SH-SY5Y (cell line): Measurements from ENCODE around the gene DOK4.

Source experiments
- GATA2 ChIP-seq: IDR thresholded peaks from 2 replicates; pipeline ENCODE4 v1.6.1; 2011; ENCODE audit warnings: mild to moderate bottlenecking, low read depth, low read length
- GATA3 ChIP-seq: IDR thresholded peaks from 2 replicates; pipeline ENCODE4 v1.6.1; 2011; ENCODE audit warnings: low read depth, mild to moderate bottlenecking, low read length, moderate library complexity

GRCh38 chr16:57471852-57472664 is 14.2 kb downstream of the DOK4 start:
- TF ChIP-seq GATA2 (no peak), GATA3 (no peak)
